Measurements from ENCODE around the gene CALR3.

CALR3 gene

GRCh38 chr19:16463341-16463990 lies 32.5 kb downstream of the CALR3 start:
- TF ChIP-seq YY1 (IDR thresholded peaks at IDR 0.05; ENCODE audit: low read depth) (no peak), MAX (IDR thresholded peaks at IDR 0.05) (no peak), ZBTB7A (IDR thresholded peaks at IDR 0.05; ENCODE audit: low read depth) (no peak), RAD21 (IDR thresholded peaks at IDR 0.05; ENCODE audit: low read depth) (no peak), CEBPB (IDR thresholded peaks at IDR 0.05) (no peak), TCF12 (IDR thresholded peaks at IDR 0.05; ENCODE audit: low read depth) (no peak), NFIC (IDR thresholded peaks at IDR 0.05) (no peak), TEAD4 (IDR thresholded peaks at IDR 0.05) (no peak), FOXM1 (IDR thresholded peaks at IDR 0.05; ENCODE audit: borderline replicate concordance, low read depth) (no peak), CREB1 (IDR thresholded peaks at IDR 0.05; ENCODE audit: low read depth) (no peak), REST (IDR thresholded peaks at IDR 0.05; ENCODE audit: low read depth) (no peak), USF1 (IDR thresholded peaks at IDR 0.05) (no peak), EGR1 (IDR thresholded peaks at IDR 0.05) (no peak), TAF1 (IDR thresholded peaks at IDR 0.05; ENCODE audit: low read depth) (no peak)

GRCh38 chr19:16462757-16463250 lies 33.2 kb downstream of the CALR3 start:
- no peak for TF ChIP-seq ZBTB7A (IDR thresholded peaks at IDR 0.05; ENCODE audit: low read depth)

GRCh38 chr19:16461630-16462051 lies 34.3 kb downstream of the CALR3 start:
- TF ChIP-seq CREB1 (IDR thresholded peaks at IDR 0.05; ENCODE audit: low read depth) (no peak), MAX (IDR thresholded peaks at IDR 0.05) (no peak), YY1 (IDR thresholded peaks at IDR 0.05; ENCODE audit: low read depth) (no peak), TEAD4 (IDR thresholded peaks at IDR 0.05) (no peak), TCF12 (IDR thresholded peaks at IDR 0.05; ENCODE audit: low read depth) (no peak), EP300 (IDR thresholded peaks at IDR 0.05; ENCODE audit: borderline replicate concordance) (no peak), ZBTB7A (IDR thresholded peaks at IDR 0.05; ENCODE audit: low read depth) (no peak), TAF1 (IDR thresholded peaks at IDR 0.05; ENCODE audit: low read depth) (no peak), NFIC (IDR thresholded peaks at IDR 0.05) (no peak)

- no peak for TF ChIP-seq FOXM1 (IDR thresholded peaks at IDR 0.05; ENCODE audit: borderline replicate concordance, low read depth)
- no peak for TF ChIP-seq CREB1 (IDR thresholded peaks at IDR 0.05; ENCODE audit: low read depth)
- no peak for TF ChIP-seq RAD21 (IDR thresholded peaks at IDR 0.05; ENCODE audit: low read depth)
- TF ChIP-seq MAX (IDR thresholded peaks at IDR 0.05): no peak
- TF ChIP-seq CEBPB (IDR thresholded peaks at IDR 0.05): no peak
- TF ChIP-seq USF1 (IDR thresholded peaks at IDR 0.05): no peak
These were observed 35.5 kb downstream of the CALR3 start for GRCh38 chr19:16460454-16460853.

GRCh38 chr19:16459680-16460079 lies 36.3 kb downstream of the CALR3 start:
- TF ChIP-seq FOXM1 (IDR thresholded peaks at IDR 0.05; ENCODE audit: borderline replicate concordance, low read depth) (no peak), YY1 (IDR thresholded peaks at IDR 0.05; ENCODE audit: low read depth) (no peak), TCF12 (IDR thresholded peaks at IDR 0.05; ENCODE audit: low read depth) (no peak), NFIC (IDR thresholded peaks at IDR 0.05) (no peak), MAX (IDR thresholded peaks at IDR 0.05) (no peak), CREB1 (IDR thresholded peaks at IDR 0.05; ENCODE audit: low read depth) (no peak), USF1 (IDR thresholded peaks at IDR 0.05) (no peak), TEAD4 (IDR thresholded peaks at IDR 0.05) (no peak), EGR1 (IDR thresholded peaks at IDR 0.05) (no peak), TAF1 (IDR thresholded peaks at IDR 0.05; ENCODE audit: low read depth) (no peak), REST (IDR thresholded peaks at IDR 0.05; ENCODE audit: low read depth) (no peak), ZBTB7A (IDR thresholded peaks at IDR 0.05; ENCODE audit: low read depth) (no peak)
